ENCODE data around the gene FIG4. TPM values are rescaled to one million over a fixed set of nuclear protein-coding genes. Genes with fewer than 3 reads are reported as not detected.

FIG4 gene
- polyA plus RNA-seq, 2 of the 4 experiments (the other 2 are of a cell fraction) = 6.2 to 11.2 TPM

GRCh38 chr6:109714611-109715010, 23.5 kb downstream of the FIG4 start:
- H3K4me3 ChIP-seq = no peak overlapping the region
- no peaks in the 10 kb centered on the region for H3K9me3 ChIP-seq
- CTCF ChIA-PET = interaction anchor here (1.0 to 8.8 kb wide), 3 partner anchors 9 to 325 kb away, joined by 3 to 56 read pairs (median 9); no protein-coding TSS in a partner anchor
- no peaks in the 10 kb centered on the region for H3K4me1 ChIP-seq
- DNase-seq (ENCODE audit: low read depth in 1 of 2, low spot score in 1 of 2) (no peak), ATAC-seq (no peak), FAIRE-seq (no peak)
- 89% methylated on average over 1 of the region's 1 CpG for WGBS (ENCODE audit: missing lambda C conversion rate)
- no peak for TF ChIP-seq RCOR1 (IDR thresholded peaks at IDR 0.05; ENCODE audit: low read depth, low read length)
- TF ChIP-seq HOXB5 (CRISPR knock-in tag; IDR thresholded peaks at IDR 0.05) = no peak
- TF ChIP-seq CBX8 (IDR thresholded peaks at IDR 0.05) = no peak
- no peak for TF ChIP-seq CBX2 (IDR thresholded peaks at IDR 0.05; ENCODE audit: borderline replicate concordance, low read depth)
- TF ChIP-seq FOXS1 (CRISPR knock-in tag; IDR thresholded peaks at IDR 0.05) = no peak
- no peak for TF ChIP-seq HEYL (CRISPR knock-in tag; IDR thresholded peaks at IDR 0.05)
- TF ChIP-seq MAFK (IDR thresholded peaks at IDR 0.05; ENCODE audit: partially characterized antibody) = no peak
- no peak for TF ChIP-seq TP53 (CRISPR knock-in tag; IDR thresholded peaks at IDR 0.05)
- no peak for TF ChIP-seq KDM1A (IDR thresholded peaks at IDR 0.05; ENCODE audit: low read depth)
- no peak for TF ChIP-seq BCL3 (IDR thresholded peaks at IDR 0.05)
- TF ChIP-seq MAX (IDR thresholded peaks at IDR 0.05) = no peak
- TF ChIP-seq ELK1 (IDR thresholded peaks at IDR 0.05; ENCODE audit: low read depth, low read length) = no peak
- no peak for TF ChIP-seq RAD21 (conservative IDR thresholded peaks at IDR 0.05 in 1 of 2, IDR thresholded peaks at IDR 0.05 in 1 of 2)
- no peak for TF ChIP-seq RFX5 (IDR thresholded peaks at IDR 0.05)
- TF ChIP-seq SMC3 (IDR thresholded peaks at IDR 0.05) = no peak
- TF ChIP-seq CEBPB (IDR thresholded peaks at IDR 0.05) = no peak
- TF ChIP-seq NFE2L2 (conservative IDR thresholded peaks at IDR 0.05; ENCODE audit: low read length) = no peak
- no peak for TF ChIP-seq HOXB13 (CRISPR knock-in tag; IDR thresholded peaks at IDR 0.05; ENCODE audit: low read depth)
- TF ChIP-seq CHD2 (IDR thresholded peaks at IDR 0.05; ENCODE audit: low read length, partially characterized antibody) = no peak
- no peak overlapping the region for H3K27ac ChIP-seq
- H3K4me2 ChIP-seq = no peak overlapping the region
- POLR2A ChIA-PET = no interaction called here

- ATAC-seq = no peak
- no peaks in the 10 kb centered on the region for H3K4me1 ChIP-seq
- ChIA-PET POLR2A (no interaction called here), CTCF (interaction anchor here (2.7 to 8.8 kb wide), 2 partner anchors 10 to 324 kb away, joined by 9 to 56 read pairs; no protein-coding TSS in a partner anchor)
- no peak for TF ChIP-seq ZC3H11A (IDR thresholded peaks at IDR 0.05)
- no peak for TF ChIP-seq NR3C1 (IDR thresholded peaks at IDR 0.05)
- no peak for TF ChIP-seq POLR2A (IDR thresholded peaks at IDR 0.05; ENCODE audit: low read length)
- no peak for TF ChIP-seq ZFP36 (IDR thresholded peaks at IDR 0.05; ENCODE audit: borderline replicate concordance, partially characterized antibody)
- TF ChIP-seq PBX3 (IDR thresholded peaks at IDR 0.05) = no peak
- DNase-seq (ENCODE audit: low read depth in 1 of 2, low spot score in 1 of 2) = no peak
- H3K27ac ChIP-seq = no peak overlapping the region
- no peaks in the 10 kb centered on the region for H3K9me3 ChIP-seq
- WGBS (ENCODE audit: missing lambda C conversion rate) = 81% methylated on average over 2 of the region's 2 CpGs
- no peak overlapping the region for H3K4me3 ChIP-seq
- H3K4me2 ChIP-seq = no peak overlapping the region
- FAIRE-seq = no peak
Observed at GRCh38 chr6:109715616-109716015, 24.5 kb downstream of the FIG4 start.

- WGBS (ENCODE audit: missing lambda C conversion rate) = 65% methylated on average over 2 of the region's 2 CpGs
- no peaks in the 10 kb centered on the region for H3K4me1 ChIP-seq
- no peaks in the 10 kb centered on the region for H3K9me3 ChIP-seq
- FAIRE-seq (no peak), ATAC-seq (no peak), DNase-seq (ENCODE audit: low read depth in 1 of 2, low spot score in 1 of 2) (no peak)
- H3K27ac ChIP-seq = no peak overlapping the region
- POLR2A ChIA-PET = no interaction called here
- CTCF ChIA-PET = no interaction called here
- H3K4me3 ChIP-seq = no peak overlapping the region
- TF ChIP-seq KDM5A (IDR thresholded peaks at IDR 0.05) (no peak), ESRRA (IDR thresholded peaks at IDR 0.05; ENCODE audit: borderline replicate concordance, low read length) (no peak)
- no peak overlapping the region for H3K4me2 ChIP-seq
Observed at GRCh38 chr6:109717971-109718370, 26.9 kb downstream of the FIG4 start.

Measured in A549 (cell line).